Measurements from ENCODE around the gene RTKN2.

GRCh38 chr10:62305813-62306212 is 37.2 kb upstream of the RTKN2 start:
- TF ChIP-seq CTCF (IDR thresholded peaks at IDR 0.05) (no peak), EP300 (IDR thresholded peaks at IDR 0.05) (no peak), POLR2A (IDR thresholded peaks at IDR 0.05) (no peak)
